B cell (primary cell): ENCODE results near the gene FUT9. TPM values are rescaled to one million over a fixed set of nuclear protein-coding genes. Genes with fewer than 3 reads are reported as not detected.

Source experiments
- ATAC-seq: fragments of 200-7000 bp; cut with Tn5 transposase; one replicate; pipeline ENCODE4 v1.10.0; 2021; ENCODE audit warnings: low read depth, mild to moderate bottlenecking, moderate number of reproducible peaks, moderate library complexity
- CTCF ChIA-PET: fragments of 350-600 bp; sonication (Branson Sonifier 250); formaldehyde crosslinking; loops from one replicate; lab custom pipeline; 2021; ENCODE audit warnings: antibody characterized with exemption, inconsistent platforms; lab: Charles Lee
- POLR2A ChIA-PET: fragments of 350-600 bp; sonication (Branson Sonifier 250); formaldehyde crosslinking; loops from one replicate; lab custom pipeline; 2021; ENCODE audit warnings: antibody characterized with exemption; lab: Charles Lee
- DNase-seq: peaks from one replicate; pipeline ENCODE4 v3.0.0; 2013
- H2AFZ ChIP-seq: 2 replicates; pipeline ENCODE4 v1.6.1; 2012; ENCODE audit warnings: mild to moderate bottlenecking, low read depth, low read length; ENCODE audit not compliant: insufficient read depth, poor library complexity, severe bottlenecking
- H3K27ac ChIP-seq, 2 donors: 1 replicate in 1 of 2; 2 replicates in 1 of 2; pipeline ENCODE4 v1.5.1; 2012 to 2013; ENCODE audit warnings: low read length in 2 of 2, mild to moderate bottlenecking in 2 of 2, moderate library complexity in 1 of 2
- H3K27me3 ChIP-seq, 4 experiments: fragments of 200-600 bp in 1 of 4; sonication (generic) in 1 of 4; replicated peaks in 1 of 4; 1 replicate in 2 of 4; 2 replicates in 2 of 4; pipeline versions ENCODE4 v1.6.1 to v1.7.0; 2013 to 2016; ENCODE audit warnings: low read length in 3 of 4, mild to moderate bottlenecking in 2 of 4, mixed read lengths in 1 of 4, moderate library complexity in 1 of 4; ENCODE audit not compliant: insufficient read depth in 4 of 4, control insufficient read depth in 3 of 4; ENCODE audit errors: control extremely low read depth in 1 of 4
- H3K36me3 ChIP-seq, 2 experiments: replicated peaks in 1 of 2; 1 replicate in 1 of 2; 2 replicates in 1 of 2; pipeline versions ENCODE4 v1.6.1 to v1.7.1; 2013; ENCODE audit warnings: low read length in 1 of 2; ENCODE audit not compliant: insufficient read depth in 2 of 2, control insufficient read depth in 1 of 2; ENCODE audit errors: control extremely low read depth in 1 of 2, extremely low read depth in 1 of 2
- H3K4me1 ChIP-seq, 2 donors: fragments of 200-600 bp in 1 of 2; sonication (generic) in 1 of 2; 1 replicate in 1 of 2; 2 replicates in 1 of 2; pipeline versions ENCODE4 v1.5.1 to v1.6.1; 2013 to 2017; ENCODE audit warnings: low read length in 2 of 2; ENCODE audit not compliant: control insufficient read depth in 2 of 2, insufficient read depth in 2 of 2
- H3K4me2 ChIP-seq: replicated peaks from 2 replicates; pipeline ENCODE3; 2012; ENCODE audit warnings: mild to moderate bottlenecking, low read depth, low read length; ENCODE audit not compliant: poor library complexity, severe bottlenecking
- H3K4me3 ChIP-seq, 5 experiments: fragments of 200-600 bp in 1 of 5; sonication (generic) in 1 of 5; 1 replicate in 3 of 5; 2 replicates in 2 of 5; pipeline versions ENCODE4 v1.5.1 to v1.7.0; 2011 to 2016; ENCODE audit warnings: low read length in 4 of 5, mild to moderate bottlenecking in 4 of 5, low read depth in 2 of 5, control low read depth in 1 of 5, moderate library complexity in 1 of 5; ENCODE audit not compliant: insufficient read depth in 1 of 5; ENCODE audit errors: control extremely low read depth in 1 of 5, extremely low read depth in 1 of 5
- H3K79me2 ChIP-seq: fragments of 200-600 bp; sonication (generic); one replicate; pipeline ENCODE4 v1.6.0; 2016; ENCODE audit warnings: low read length; ENCODE audit not compliant: control insufficient read depth, insufficient read depth
- H3K9ac ChIP-seq: fragments of 200-600 bp; sonication (generic); 2 replicates; pipeline ENCODE4 v1.6.1; 2017; ENCODE audit warnings: mild to moderate bottlenecking, low read length, moderate library complexity
- H3K9me3 ChIP-seq, 3 donors: one replicate each; pipeline versions ENCODE4 v1.6.1 to v1.7.1; 2013; ENCODE audit warnings: low read length in 2 of 3; ENCODE audit not compliant: control insufficient read depth in 2 of 3, insufficient read depth in 1 of 3; ENCODE audit errors: control extremely low read depth in 1 of 3
- H4K20me1 ChIP-seq: 2 replicates; pipeline ENCODE4 v1.6.0; 2012; ENCODE audit warnings: mild to moderate bottlenecking, low read length; ENCODE audit not compliant: insufficient read depth, control insufficient read depth, poor library complexity, severe bottlenecking
- H3K27ac Mint-ChIP-seq: one replicate; pipeline ENCODE4 v1.8.0; 2021; ENCODE audit warnings: mixed read lengths
- H3K27me3 Mint-ChIP-seq: one replicate; pipeline ENCODE4 v1.8.0; 2021; ENCODE audit warnings: mixed read lengths
- H3K4me1 Mint-ChIP-seq: one replicate; pipeline ENCODE4 v1.8.0; 2021; ENCODE audit warnings: mixed read lengths
- H3K4me3 Mint-ChIP-seq: one replicate; pipeline ENCODE4 v1.8.0; 2021; ENCODE audit warnings: mixed read lengths
- H3K9me3 Mint-ChIP-seq: one replicate; pipeline ENCODE4 v1.8.0; 2022; ENCODE audit warnings: mixed read lengths; ENCODE audit not compliant: insufficient read depth
- EZH2 ChIP-seq: IDR thresholded peaks from 2 replicates; pipeline ENCODE4 v1.6.1; 2012; ENCODE audit warnings: borderline replicate concordance, low read depth, mild to moderate bottlenecking, moderate library complexity, low read length; ENCODE audit not compliant: insufficient read depth, poor library complexity, severe bottlenecking
- WGBS: methylation state at CpG from one replicate; pipeline ENCODE4 v1.1.5; 2013; ENCODE audit warnings: missing lambda C conversion rate; ENCODE audit not compliant: insufficient coverage; 5-methylcytosine and 5-hydroxymethylcytosine counted together
- intact Hi-C: fragments of 100-400 bp; cut with micrococcal nuclease; formaldehyde crosslinking; loops from one replicate; pipeline ENCODE4 v1.10.0; 2022
- polyA plus RNA-seq: library from polyadenylated mRNA; depleted of rRNA; stranded (reverse); fragments of >200 nt; gene quantifications from 2 replicates; pipeline ENCODE4 v1.2.3, GENCODE V29; 2012
- total RNA-seq, 2 donors: library from RNA; stranded (reverse); fragments of 120-200 nt in 1 of 2; gene quantifications; 1 replicate in 1 of 2; 2 replicates in 1 of 2; pipeline versions ENCODE4 v1.2.3 to v1.2.4, GENCODE V29; 2013 to 2022
- TF ChIP-seq, protein P1 (sequence below): fragments of 200-600 bp; IDR thresholded peaks from one replicate; pipeline ENCODE4 v1.8.0; 2022; ENCODE audit warnings: antibody characterized with exemption, mild to moderate bottlenecking

FUT9 gene
- total and polyA plus RNA-seq, 2 donors (not counting 1 experiment from before 2014, with no cell fraction given): not detected

DNA sequence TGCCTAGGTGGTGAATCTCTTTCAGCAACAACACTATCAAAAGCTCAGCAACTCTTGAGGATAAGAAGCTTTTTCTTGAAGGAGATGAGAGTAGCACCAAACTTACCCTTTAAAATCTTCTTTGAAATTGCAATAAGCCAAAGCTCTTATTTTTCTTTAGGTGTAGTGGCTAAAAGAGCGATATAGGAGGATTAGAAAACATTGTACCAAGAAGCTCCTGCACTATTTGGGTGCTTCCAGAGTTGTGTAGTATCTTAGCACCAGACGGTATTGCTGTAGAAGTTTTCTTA lies 1.2 kb downstream of the FUT9 start:
- Mint-ChIP-seq H3K27me3 (peaks cover 18% of the 10 kb centered on the region), H3K4me1 (no peaks in the 10 kb centered on the region), H3K4me3 (no peak overlapping the region), H3K9me3 (peaks cover 3% of the 10 kb centered on the region), H3K27ac (no peak overlapping the region)
- ChIA-PET POLR2A (no interaction called here), CTCF (no interaction called here)
- DNase-seq (no peak), ATAC-seq (no peak)
- H3K4me3 ChIP-seq: no peak overlapping the region
- H2AFZ ChIP-seq: no peak overlapping the region
- 61% methylated on average over 2 of the region's 2 CpGs for WGBS
- H3K36me3 ChIP-seq: no peaks in the 10 kb centered on the region
- H3K27me3 ChIP-seq: peaks cover 0 to 6% (median 3%) of the 10 kb centered on the region in 4 experiments
- intact Hi-C loops: no loop called here
- no peaks in the 10 kb centered on the region for H3K4me1 ChIP-seq
- no peak overlapping the region for H3K9ac ChIP-seq
- no peaks in the 10 kb centered on the region for H3K79me2 ChIP-seq
- TF ChIP-seq, protein P1, sequence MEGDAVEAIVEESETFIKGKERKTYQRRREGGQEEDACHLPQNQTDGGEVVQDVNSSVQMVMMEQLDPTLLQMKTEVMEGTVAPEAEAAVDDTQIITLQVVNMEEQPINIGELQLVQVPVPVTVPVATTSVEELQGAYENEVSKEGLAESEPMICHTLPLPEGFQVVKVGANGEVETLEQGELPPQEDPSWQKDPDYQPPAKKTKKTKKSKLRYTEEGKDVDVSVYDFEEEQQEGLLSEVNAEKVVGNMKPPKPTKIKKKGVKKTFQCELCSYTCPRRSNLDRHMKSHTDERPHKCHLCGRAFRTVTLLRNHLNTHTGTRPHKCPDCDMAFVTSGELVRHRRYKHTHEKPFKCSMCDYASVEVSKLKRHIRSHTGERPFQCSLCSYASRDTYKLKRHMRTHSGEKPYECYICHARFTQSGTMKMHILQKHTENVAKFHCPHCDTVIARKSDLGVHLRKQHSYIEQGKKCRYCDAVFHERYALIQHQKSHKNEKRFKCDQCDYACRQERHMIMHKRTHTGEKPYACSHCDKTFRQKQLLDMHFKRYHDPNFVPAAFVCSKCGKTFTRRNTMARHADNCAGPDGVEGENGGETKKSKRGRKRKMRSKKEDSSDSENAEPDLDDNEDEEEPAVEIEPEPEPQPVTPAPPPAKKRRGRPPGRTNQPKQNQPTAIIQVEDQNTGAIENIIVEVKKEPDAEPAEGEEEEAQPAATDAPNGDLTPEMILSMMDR: no peak
- TF ChIP-seq EZH2: no peak
- H4K20me1 ChIP-seq: no peaks in the 10 kb centered on the region
- H3K27ac ChIP-seq: no peak overlapping the region
- peaks cover 0 to 9% (median 0%) of the 10 kb centered on the region in 3 donors for H3K9me3 ChIP-seq
- no peak overlapping the region for H3K4me2 ChIP-seq

DNA sequence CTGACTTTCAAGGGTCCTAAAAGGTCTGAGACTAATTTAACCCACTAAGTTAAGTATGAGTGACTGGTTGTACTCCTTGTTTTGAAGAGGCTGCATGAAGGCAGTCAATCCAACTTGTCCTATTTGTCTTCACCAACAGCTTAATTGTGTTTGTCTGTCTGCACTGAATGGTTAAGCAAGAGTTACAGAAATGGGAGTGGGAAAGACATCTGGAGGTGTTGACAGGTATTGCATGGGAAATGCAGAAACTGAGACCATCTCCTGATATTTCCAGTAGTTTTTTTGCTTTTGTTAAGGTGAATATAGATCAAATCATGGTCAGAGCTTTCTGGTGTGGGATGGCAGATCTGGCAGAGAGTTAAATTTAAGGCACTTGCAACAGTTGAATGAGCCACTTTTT lies 6.5 kb downstream of the FUT9 start:
- H3K4me1 Mint-ChIP-seq: no peaks in the 10 kb centered on the region

More for the DNA sequence above, 6.5 kb downstream of the FUT9 start:
- Mint-ChIP-seq H3K4me3 (no peak overlapping the region), H3K27ac (no peak overlapping the region), H3K9me3 (peaks cover 3% of the 10 kb centered on the region), H3K27me3 (peaks cover 5% of the 10 kb centered on the region)
- H3K79me2 ChIP-seq: no peaks in the 10 kb centered on the region
- no peak overlapping the region for H3K4me3 ChIP-seq
- no peak overlapping the region for H3K27ac ChIP-seq
- ATAC-seq: no peak
- TF ChIP-seq, protein P1: no peak
- no peak for TF ChIP-seq EZH2
- H3K9me3 ChIP-seq: no peaks in the 10 kb centered on the region
- intact Hi-C loops: no loop called here
- H3K36me3 ChIP-seq: no peaks in the 10 kb centered on the region
- H3K27me3 ChIP-seq: no peaks in the 10 kb centered on the region
- ChIA-PET POLR2A (no interaction called here), CTCF (no interaction called here)
- no peak overlapping the region for H2AFZ ChIP-seq
- no peak overlapping the region for H3K9ac ChIP-seq
- DNase-seq: no peak
- H3K4me2 ChIP-seq: no peak overlapping the region
- H4K20me1 ChIP-seq: no peaks in the 10 kb centered on the region
- no peaks in the 10 kb centered on the region for H3K4me1 ChIP-seq
